ENCODE measurements around the gene SPDEF.

Gene SPDEF

GRCh38 chr6:34526241-34526972, 29.7 kb downstream of the SPDEF start:
- DNase-seq, result no peak

GRCh38 chr6:34525431-34526175, 30.5 kb downstream of the SPDEF start:
- DNase-seq, result no peak

GRCh38 chr6:34524971-34525370, 31.2 kb downstream of the SPDEF start:
- DNase-seq, result no peak

GRCh38 chr6:34524499-34524898, 31.6 kb downstream of the SPDEF start:
- DNase-seq, result no peak

- no peak for DNase-seq
These were observed 32.5 kb downstream of the SPDEF start for GRCh38 chr6:34523441-34524206.

- DNase-seq, result no peak
These were observed 33.4 kb downstream of the SPDEF start for GRCh38 chr6:34522761-34523160.

- DNase-seq, result no peak
These were observed 34.5 kb downstream of the SPDEF start for GRCh38 chr6:34521463-34522285.

- DNase-seq, result no peak
These were observed 35.3 kb downstream of the SPDEF start for GRCh38 chr6:34520645-34521462.

- no peak for DNase-seq
These were observed 36.0 kb downstream of the SPDEF start for GRCh38 chr6:34519971-34520644.

- DNase-seq, result no peak
These were observed 37.3 kb downstream of the SPDEF start for GRCh38 chr6:34518669-34519365.

GRCh38 chr6:34517966-34518365, 38.2 kb downstream of the SPDEF start:
- DNase-seq, result no peak

GRCh38 chr6:34517461-34517881, 38.7 kb downstream of the SPDEF start:
- no peak for DNase-seq

- DNase-seq, result no peak
These were observed 39.5 kb downstream of the SPDEF start for GRCh38 chr6:34516391-34517324.

- DNase-seq, result no peak
These were observed 40.4 kb downstream of the SPDEF start for GRCh38 chr6:34515473-34516387.

- no peak for DNase-seq
These were observed 41.3 kb downstream of the SPDEF start for GRCh38 chr6:34514593-34515472.

GRCh38 chr6:34514112-34514511, 42.0 kb downstream of the SPDEF start:
- DNase-seq, result no peak

GRCh38 chr6:34513646-34514045, 42.5 kb downstream of the SPDEF start:
- no peak for DNase-seq

Data from NCI-H226 (cell line).